GM18861 (cell line): ENCODE results near the gene CDH13.

ENCODE experiments used
- ATAC-seq: cut with Tn5 transposase; IDR thresholded peaks from one replicate; pipeline ENCODE4 v1.9.1; 2021; ENCODE audit not compliant: unreplicated experiment

CDH13 gene

GRCh38 chr16:83723901-83724300, 1097.1 kb downstream of the CDH13 start:
- no peak for ATAC-seq

- no peak for ATAC-seq
These were observed 1097.8 kb downstream of the CDH13 start for GRCh38 chr16:83724585-83724984.

- ATAC-seq: no peak
These were observed 1098.5 kb downstream of the CDH13 start for GRCh38 chr16:83725313-83725712.

DNA sequence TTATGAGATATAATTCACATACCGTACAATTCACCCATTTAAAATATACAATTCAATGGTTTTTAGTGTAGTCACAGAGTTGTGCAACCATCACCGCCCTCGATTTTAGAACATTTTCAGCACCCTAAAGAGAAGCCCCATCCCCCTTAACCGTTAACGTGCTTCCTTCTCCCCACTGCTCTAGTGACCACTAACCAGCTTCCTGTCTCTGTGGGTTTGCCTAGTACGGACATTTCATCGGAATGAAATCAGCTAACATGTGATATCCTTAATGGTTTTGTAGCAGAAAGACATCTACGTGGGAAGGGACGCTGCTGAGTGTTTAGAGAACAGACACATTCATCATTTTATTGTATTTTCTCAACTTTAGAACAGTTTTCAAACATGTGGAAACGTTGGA, 1100.2 kb downstream of the CDH13 start:
- no peak for ATAC-seq

- ATAC-seq: no peak
These were observed 1101.1 kb downstream of the CDH13 start for GRCh38 chr16:83727751-83728352.

DNA sequence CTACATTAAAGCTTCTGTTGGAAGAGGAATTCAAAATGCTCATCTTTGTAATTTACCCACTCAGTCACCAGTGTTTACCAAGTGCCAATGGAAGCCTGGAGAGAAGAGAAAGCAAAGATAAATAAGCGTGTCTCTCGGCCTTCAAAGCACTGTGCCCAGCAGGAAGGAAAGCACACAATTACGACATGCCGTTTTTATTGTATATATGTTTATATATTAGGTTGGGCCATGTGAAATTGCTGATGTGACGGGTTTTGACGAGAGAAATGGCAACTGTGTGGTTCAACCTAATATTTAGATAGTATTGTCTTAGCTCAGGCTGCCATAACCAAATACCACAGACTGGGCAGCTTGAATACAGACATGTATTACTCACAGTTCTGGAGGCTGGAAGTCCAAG, 1101.7 kb downstream of the CDH13 start:
- no peak for ATAC-seq

GRCh38 chr16:83730812-83731211, 1104.0 kb downstream of the CDH13 start:
- ATAC-seq: no peak

DNA sequence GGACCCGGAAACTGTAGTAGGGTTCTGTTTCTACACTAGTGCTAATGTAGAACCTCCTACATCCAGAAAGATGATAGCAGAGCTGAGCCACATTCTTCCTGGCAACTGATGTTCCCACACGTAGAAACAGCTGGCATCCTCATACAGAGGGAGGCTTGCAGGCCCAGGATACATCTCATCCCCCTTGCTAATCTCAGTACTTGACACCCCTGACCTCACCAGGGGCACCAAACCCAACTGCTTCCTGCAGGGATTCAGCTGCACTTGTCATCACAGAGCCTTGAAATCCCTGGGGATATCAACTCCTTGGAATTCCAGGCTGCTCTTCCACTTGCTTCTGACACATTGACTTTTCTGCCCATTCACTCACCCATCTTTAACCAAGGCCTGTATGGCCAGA, 1105.8 kb downstream of the CDH13 start:
- no peak for ATAC-seq

DNA sequence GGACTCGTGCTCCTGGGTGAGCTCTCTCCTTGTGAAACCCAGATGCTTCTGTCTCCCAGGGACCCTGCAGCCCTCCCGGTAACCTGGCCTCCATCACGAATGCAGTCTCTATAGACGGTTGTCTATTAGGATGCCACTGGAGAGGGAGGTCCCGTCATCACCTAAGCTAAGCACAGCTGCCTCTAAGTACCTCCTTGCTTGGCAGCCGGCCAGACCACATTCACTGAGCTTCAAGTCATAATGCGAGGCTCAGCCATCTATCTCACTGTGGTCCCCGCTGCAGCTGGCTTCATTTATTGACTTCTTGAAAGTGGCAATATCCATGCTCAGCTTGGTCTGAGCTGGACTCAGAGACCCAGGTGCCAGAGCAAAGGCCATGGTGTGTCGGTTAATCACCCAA, 1106.5 kb downstream of the CDH13 start:
- no peak for ATAC-seq

- no peak for ATAC-seq
These were observed 1107.4 kb downstream of the CDH13 start for GRCh38 chr16:83734136-83734535.

DNA sequence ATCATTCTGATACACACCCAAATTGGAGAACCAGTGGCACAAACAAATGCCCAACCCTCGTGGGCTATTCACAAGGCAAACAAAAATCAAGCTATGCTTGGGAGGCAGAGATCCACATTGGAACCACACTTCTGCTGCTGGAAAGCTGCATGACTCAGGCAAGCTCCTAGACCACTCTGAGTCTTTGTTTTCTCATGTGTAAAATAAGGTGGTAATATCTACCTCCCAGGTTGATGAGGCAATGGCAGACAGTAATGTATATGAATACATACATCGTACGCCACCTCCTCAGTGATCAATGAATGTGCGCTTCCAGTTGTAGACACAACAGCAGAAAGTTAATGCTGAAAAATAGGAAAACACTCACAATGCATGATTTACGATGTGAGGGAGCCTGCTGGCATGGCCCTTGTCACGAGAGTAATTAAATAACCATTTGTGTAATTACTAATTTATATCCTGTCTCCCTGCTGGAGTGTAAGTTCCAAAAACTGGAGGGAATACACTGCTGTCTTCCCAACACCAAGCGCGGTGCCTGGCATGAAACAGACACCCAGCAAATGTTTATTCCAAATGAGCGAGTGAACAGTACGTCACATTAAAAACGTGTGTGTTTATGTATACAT, 1111.1 kb downstream of the CDH13 start:
- ATAC-seq: no peak

GRCh38 chr16:83738923-83739503, 1112.2 kb downstream of the CDH13 start:
- ATAC-seq: no peak

- no peak for ATAC-seq
These were observed 1115.5 kb downstream of the CDH13 start for GRCh38 chr16:83742124-83742899.

DNA sequence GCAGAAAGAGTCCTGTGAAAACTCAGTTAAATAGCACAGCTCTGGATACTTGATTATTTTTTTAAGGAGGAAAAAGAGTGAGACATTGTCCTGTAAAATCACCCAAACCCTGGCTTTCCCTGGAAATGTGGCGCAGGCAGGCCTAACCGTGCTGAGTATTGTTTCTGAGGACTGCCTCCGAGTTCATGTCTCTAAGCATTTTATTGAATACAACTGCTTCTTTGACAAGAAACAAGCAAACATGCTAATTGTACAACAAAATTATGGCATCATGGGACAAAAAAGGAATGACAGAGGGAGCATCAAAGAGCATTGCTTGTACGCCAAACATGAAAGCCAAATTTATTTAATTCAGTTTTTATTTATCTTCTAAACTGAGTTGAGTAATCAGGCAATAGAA, 1116.5 kb downstream of the CDH13 start:
- no peak for ATAC-seq

DNA sequence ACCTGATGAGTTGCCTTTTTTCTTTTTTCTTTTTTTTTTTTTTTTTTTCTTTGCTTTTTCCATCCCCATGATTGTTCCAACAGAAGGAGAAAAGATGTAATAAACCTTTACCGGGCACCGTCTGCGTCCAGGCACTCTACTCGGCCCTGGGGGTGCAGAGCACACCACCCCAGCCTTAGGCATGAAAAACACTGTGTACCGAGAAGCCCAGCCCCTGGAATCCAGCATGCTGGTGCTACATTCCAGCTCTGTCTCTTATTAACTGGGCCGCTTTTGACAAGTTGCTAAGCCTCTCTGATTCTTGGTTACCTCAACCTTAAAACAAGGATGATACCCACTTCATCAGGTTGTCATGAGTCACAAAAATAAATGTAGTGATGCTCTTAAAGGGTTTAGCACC, 1117.0 kb downstream of the CDH13 start:
- no peak for ATAC-seq

GRCh38 chr16:83744441-83744981, 1117.7 kb downstream of the CDH13 start:
- no peak for ATAC-seq

- no peak for ATAC-seq
These were observed 1119.8 kb downstream of the CDH13 start for GRCh38 chr16:83746611-83747010.

- no peak for ATAC-seq
These were observed 1121.2 kb downstream of the CDH13 start for GRCh38 chr16:83747936-83748335.

GRCh38 chr16:83755391-83755790, 1128.6 kb downstream of the CDH13 start:
- no peak for ATAC-seq

- no peak for ATAC-seq
These were observed 1135.6 kb downstream of the CDH13 start for GRCh38 chr16:83762141-83762991.

DNA sequence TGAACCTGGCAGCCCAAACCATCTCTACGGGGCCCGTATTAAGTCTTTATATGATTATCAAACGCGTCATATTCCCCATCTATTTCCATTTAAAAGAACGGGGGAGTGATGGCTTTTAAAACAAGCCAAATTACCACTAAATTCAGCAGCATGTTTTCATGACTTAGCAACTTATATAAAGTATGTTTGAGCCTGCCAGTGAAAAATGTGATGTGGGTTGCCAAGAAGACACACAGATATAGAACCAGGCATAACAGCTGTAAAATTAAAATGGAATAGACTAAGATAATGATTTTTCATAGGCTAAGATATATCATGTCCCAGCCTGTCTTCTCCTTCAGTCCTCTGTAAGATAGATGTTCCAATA, 1136.2 kb downstream of the CDH13 start:
- ATAC-seq: no peak
